Tibial nerve (tissue), 4 donors: ENCODE results near the gene ZNF853. TPM values are rescaled to one million over a fixed set of nuclear protein-coding genes. Genes with fewer than 3 reads are reported as not detected.

Experiments used
- DNase-seq, 2 donors: peaks; one replicate each; pipeline ENCODE4 v3.0.0-alpha.2; 2019; ENCODE audit warnings: low spot score in 2 of 2
- H3K27ac ChIP-seq, 4 donors: fragments of 200-600 bp; sonication (generic) in 3 of 4; one replicate each; pipeline ENCODE4 v1.5.1; 2017 to 2019; ENCODE audit warnings: mild to moderate bottlenecking in 1 of 4
- H3K27me3 ChIP-seq, 2 donors: fragments of 200-600 bp; sonication (generic) in 1 of 2; one replicate each; pipeline versions ENCODE4 v1.5.1 to v1.6.0; 2017 to 2019
- H3K36me3 ChIP-seq, 3 donors: fragments of 200-600 bp; sonication (generic); one replicate each; pipeline ENCODE4 v1.5.1; 2018 to 2019
- H3K4me1 ChIP-seq, 4 donors: fragments of 200-600 bp; sonication (generic) in 3 of 4; one replicate each; pipeline ENCODE4 v1.5.1; 2017 to 2019
- H3K4me3 ChIP-seq, 4 donors: fragments of 200-600 bp; sonication (generic) in 3 of 4; one replicate each; pipeline ENCODE4 v1.5.1; 2017 to 2019; ENCODE audit warnings: mild to moderate bottlenecking in 1 of 4, moderate library complexity in 1 of 4
- H3K9me3 ChIP-seq, 4 donors: fragments of 200-600 bp; sonication (generic) in 3 of 4; one replicate each; pipeline ENCODE4 v1.5.1; 2017 to 2019
- CTCF ChIP-seq, 5 experiments: fragments of 200-600 bp in 3 of 5; fragments of 450-650 bp in 2 of 5; sonication (generic) in 3 of 5; IDR thresholded peaks; one replicate each; pipeline ENCODE4 v1.5.1; 2016 to 2019; ENCODE audit warnings: antibody characterized with exemption in 5 of 5, mild to moderate bottlenecking in 3 of 5, moderate library complexity in 2 of 5
- EP300 ChIP-seq, 2 donors: sonication (generic); formaldehyde crosslinking; IDR thresholded peaks; one replicate each; pipeline ENCODE4 v1.6.1; 2017; ENCODE audit warnings: antibody characterized with exemption in 2 of 2, mild to moderate bottlenecking in 1 of 2
- POLR2A ChIP-seq, 2 donors: fragments of 450-650 bp; IDR thresholded peaks; one replicate each; pipeline ENCODE4 v1.6.1; 2017; ENCODE audit warnings: antibody characterized with exemption in 2 of 2, mild to moderate bottlenecking in 2 of 2, moderate library complexity in 2 of 2
- WGBS, 2 donors: methylation state at CpG; one replicate each; pipeline ENCODE4 v1.1.5; 2018; 5-methylcytosine and 5-hydroxymethylcytosine counted together
- total RNA-seq, 4 donors: library from RNA; depleted of rRNA; stranded (reverse); fragments of >200 nt; gene quantifications; one replicate each; pipeline ENCODE4 v1.1.0, GENCODE V29; 2016

ZNF853 gene
- total RNA-seq, 4 donors from 2014 or later, result 8.2 to 18.2 (median 12.7) TPM

GRCh38 chr7:6648815-6649104 is 33.4 kb downstream of the ZNF853 start:
- 90 to 91% methylated on average over 4 to 5 of the region's 5 CpGs for WGBS, 2 donors
- H3K9me3 ChIP-seq, result peaks cover 0 to 18% (median 0%) of the 10 kb centered on the region in 4 donors

GRCh38 chr7:6649241-6649961 is 34.0 kb downstream of the ZNF853 start:
- Histone ChIP-seq H3K27me3 (no peaks in the 10 kb centered on the region), H3K27ac (no peak overlapping the region), H3K4me1 (no peaks in the 10 kb centered on the region), H3K9me3 (peaks cover 0 to 18% (median 0%) of the 10 kb centered on the region in 4 donors), H3K4me3 (no peak overlapping the region), H3K36me3 (peaks cover 5 to 100% (median 7%) of the 10 kb centered on the region in 3 donors)
- no peak for DNase-seq
- 75 to 77% methylated on average over 8 to 10 of the region's 13 CpGs for WGBS, 2 donors
- no peak for TF ChIP-seq EP300 (IDR thresholded peaks at IDR 0.05)
- no peak for TF ChIP-seq POLR2A (IDR thresholded peaks at IDR 0.05)
- no peak for TF ChIP-seq CTCF (IDR thresholded peaks at IDR 0.05)

More at GRCh38 chr7:6648815-6649104, 33.4 kb downstream of the ZNF853 start:
- Histone ChIP-seq H3K27ac (no peak overlapping the region), H3K36me3 (peaks cover 5 to 100% (median 7%) of the 10 kb centered on the region in 3 donors), H3K4me3 (no peak overlapping the region), H3K4me1 (no peaks in the 10 kb centered on the region), H3K27me3 (no peaks in the 10 kb centered on the region)
- DNase-seq, result no peak
- TF ChIP-seq POLR2A (IDR thresholded peaks at IDR 0.05), result no peak
- TF ChIP-seq EP300 (IDR thresholded peaks at IDR 0.05), result no peak
- no peak for TF ChIP-seq CTCF (IDR thresholded peaks at IDR 0.05)

GRCh38 chr7:6650086-6650485 is 34.7 kb downstream of the ZNF853 start:
- H3K27me3 ChIP-seq, result no peaks in the 10 kb centered on the region
- H3K9me3 ChIP-seq, result peaks cover 0 to 18% (median 0%) of the 10 kb centered on the region in 4 donors
- H3K36me3 ChIP-seq, result peaks cover 5 to 100% (median 7%) of the 10 kb centered on the region in 3 donors
- no peak overlapping the region for H3K27ac ChIP-seq
- DNase-seq, result no peak
- TF ChIP-seq CTCF (IDR thresholded peaks at IDR 0.05) (no peak), EP300 (IDR thresholded peaks at IDR 0.05) (no peak), POLR2A (IDR thresholded peaks at IDR 0.05) (no peak)
- H3K4me3 ChIP-seq, result no peak overlapping the region
- H3K4me1 ChIP-seq, result no peaks in the 10 kb centered on the region
- WGBS, 2 donors, result 88 to 95% methylated on average over 10 of the region's 10 CpGs

- peaks cover 5 to 100% (median 7%) of the 10 kb centered on the region in 3 donors for H3K36me3 ChIP-seq
- WGBS, 2 donors, result 96 to 97% methylated on average over 10 to 11 of the region's 12 CpGs
- TF ChIP-seq CTCF (IDR thresholded peaks at IDR 0.05) (no peak), EP300 (IDR thresholded peaks at IDR 0.05) (no peak), POLR2A (IDR thresholded peaks at IDR 0.05) (no peak)
- H3K4me3 ChIP-seq, result no peak overlapping the region
- peaks cover 0 to 18% (median 0%) of the 10 kb centered on the region in 4 donors for H3K9me3 ChIP-seq
- DNase-seq, result no peak
- no peaks in the 10 kb centered on the region for H3K4me1 ChIP-seq
- H3K27ac ChIP-seq, result no peak overlapping the region
- no peaks in the 10 kb centered on the region for H3K27me3 ChIP-seq
Observed at GRCh38 chr7:6650521-6651011, 35.2 kb downstream of the ZNF853 start.

GRCh38 chr7:6651851-6652445 is 36.5 kb downstream of the ZNF853 start:
- Histone ChIP-seq H3K4me1 (no peaks in the 10 kb centered on the region), H3K27ac (no peak overlapping the region), H3K36me3 (peaks cover 5 to 99% (median 7%) of the 10 kb centered on the region in 3 donors), H3K9me3 (peaks cover 0 to 18% (median 0%) of the 10 kb centered on the region in 4 donors), H3K4me3 (no peak overlapping the region), H3K27me3 (no peaks in the 10 kb centered on the region)
- DNase-seq, result no peak
- TF ChIP-seq EP300 (IDR thresholded peaks at IDR 0.05) (no peak), CTCF (IDR thresholded peaks at IDR 0.05) (no peak), POLR2A (IDR thresholded peaks at IDR 0.05) (no peak)
- 98% methylated on average over 32 of the region's 32 CpGs for WGBS, 2 donors
